Measurements from ENCODE around the gene PTPRE. TPM values are rescaled to one million over a fixed set of nuclear protein-coding genes. Genes with fewer than 3 reads are reported as not detected.

Gene PTPRE
- total and polyA plus RNA-seq, 2 of the 4 experiments (the other 2 are of a cell fraction) = 0.34 to 0.54 TPM

DNA sequence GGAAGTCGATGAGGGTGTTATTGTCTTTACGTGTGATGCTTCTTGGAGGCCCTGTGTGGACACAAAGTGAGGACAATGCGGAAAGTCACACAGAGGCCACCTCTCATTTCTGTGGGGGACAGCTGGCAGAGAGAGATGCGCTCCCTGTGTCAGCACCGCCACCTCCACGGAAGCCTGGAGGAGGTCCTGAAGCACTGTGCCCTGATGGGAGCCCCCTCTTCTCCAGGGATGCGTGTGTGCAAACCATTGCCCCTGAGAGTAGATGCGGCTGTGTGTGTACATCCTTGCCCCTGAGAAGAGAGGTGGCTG lies 2.0 kb downstream of the PTPRE start:
- DNase-seq = no peak
- no peak overlapping the region for H2BK20ac ChIP-seq (ENCODE audit: low read depth, low read length)
- dilution Hi-C loops (cut with HindIII; ENCODE audit: low sequenced_read_pairs, unreplicated experiment) (no loop called here), intact Hi-C loops (cut with micrococcal nuclease) (loop anchor here (10.0 kb wide), 1 partner anchor 246 kb away; no protein-coding TSS in a partner anchor), in situ Hi-C loops (cut with MboI; ENCODE audit: low sequenced_read_pairs) (no loop called here)
- ChIA-PET POLR2A (ENCODE audit: unreplicated experiment) (no interaction called here), CTCF (no interaction called here)
- no peak overlapping the region for H4K8ac ChIP-seq (ENCODE audit: low read depth in 2 of 2, low read length in 2 of 2)
- no peak overlapping the region for H3K27ac ChIP-seq (ENCODE audit: insufficient read depth, low read length)
- H2BK120ac ChIP-seq (ENCODE audit: low read depth, low read length) = peak overlapping the region; percentile 48; the same call in 1 of the 2 replicates
- BruUV-seq (replicated peaks) = no TSS peak
- H3K9me1 ChIP-seq (ENCODE audit: insufficient read depth, low read length) = peaks cover 11% of the 10 kb centered on the region
- peaks cover 3% of the 10 kb centered on the region; the same call in 1 of the 2 replicates for H3K27me3 ChIP-seq (ENCODE audit: control insufficient read depth, insufficient read depth, low read length)
- no peak overlapping the region for H3K4me3 ChIP-seq (ENCODE audit: insufficient read depth, low read depth, low read length)
- H4K5ac ChIP-seq (ENCODE audit: low read depth, low read length) = no peak overlapping the region
- no peak for TF ChIP-seq CHD1 (IDR thresholded peaks at IDR 0.05; ENCODE audit: low read depth, low read length)
- TF ChIP-seq RAD21 (IDR thresholded peaks at IDR 0.05; ENCODE audit: low read length) = no peak
- H2AFZ ChIP-seq (replicated peaks; ENCODE audit: low read length, poor library complexity) = no peak overlapping the region
- H2AK5ac ChIP-seq (ENCODE audit: low read depth, low read length) = peak overlapping the region; percentile 35; the same call in 1 of the 2 replicates
- no peak overlapping the region for H3K14ac ChIP-seq (replicated peaks; ENCODE audit: low read depth, low read length)
- ATAC-seq (ENCODE audit: low read depth) = no peak
- no peak overlapping the region for H3K23ac ChIP-seq (ENCODE audit: low read depth, low read length)
- no peak overlapping the region; the same call in 1 of the 2 replicates for H3K4ac ChIP-seq (ENCODE audit: low read depth, low read length)
- no peak overlapping the region for H3K9ac ChIP-seq (ENCODE audit: low read depth, low read length)
- no peaks in the 10 kb centered on the region for H3K79me1 ChIP-seq (ENCODE audit: low read depth in 1 of 2, low read length in 2 of 2)
- H4K20me1 ChIP-seq (ENCODE audit: insufficient read depth, low read length) = no peaks in the 10 kb centered on the region
- no peaks in the 10 kb centered on the region for H3K9me3 ChIP-seq (ENCODE audit: control insufficient read depth, insufficient read depth, low read length)
- H3K4me2 ChIP-seq (ENCODE audit: low read depth, low read length) = no peak overlapping the region
- H2AK9ac ChIP-seq (replicated peaks; ENCODE audit: low read depth, low read length, poor library complexity) = peak overlapping the region; percentile 70
- no peak overlapping the region for H2BK15ac ChIP-seq (ENCODE audit: low read depth, low read length)
- no peak overlapping the region for H3K18ac ChIP-seq (ENCODE audit: low read depth, low read length)
- H3K56ac ChIP-seq (ENCODE audit: extremely low read depth, insufficient read depth, low read length) = no peak overlapping the region
- 80% methylated on average over 2 of the region's 8 CpGs; no CpG with 5 or more reads in 1 of the 2 experiments for WGBS, 2 experiments (ENCODE audit: extremely low coverage in 2 of 2, insufficient read length in 1 of 2)
- no peak overlapping the region for H2BK5ac ChIP-seq (ENCODE audit: low read depth, low read length, poor library complexity, severe bottlenecking)
- H4K91ac ChIP-seq (ENCODE audit: insufficient read depth, low read depth, low read length) = no peak overlapping the region
- H3K36me3 ChIP-seq (ENCODE audit: control insufficient read depth, insufficient read depth, low read length) = no peaks in the 10 kb centered on the region
- peaks cover 4% of the 10 kb centered on the region; the same call in 1 of the 2 replicates for H3K4me1 ChIP-seq (ENCODE audit: control insufficient read depth, insufficient read depth, low read length)
